Measurements from ENCODE around the gene KLHL6. TPM values are rescaled to one million over a fixed set of nuclear protein-coding genes. Genes with fewer than 3 reads are reported as not detected.
"Not testable (repeated sequence)": the region's sequence is repeated elsewhere in the genome, so short reads cannot be mapped to it uniquely, and the experiment has no call there.

Gene KLHL6
- total RNA-seq, 2 donors from 2014 or later: 16.9 to 19.3 TPM

DNA sequence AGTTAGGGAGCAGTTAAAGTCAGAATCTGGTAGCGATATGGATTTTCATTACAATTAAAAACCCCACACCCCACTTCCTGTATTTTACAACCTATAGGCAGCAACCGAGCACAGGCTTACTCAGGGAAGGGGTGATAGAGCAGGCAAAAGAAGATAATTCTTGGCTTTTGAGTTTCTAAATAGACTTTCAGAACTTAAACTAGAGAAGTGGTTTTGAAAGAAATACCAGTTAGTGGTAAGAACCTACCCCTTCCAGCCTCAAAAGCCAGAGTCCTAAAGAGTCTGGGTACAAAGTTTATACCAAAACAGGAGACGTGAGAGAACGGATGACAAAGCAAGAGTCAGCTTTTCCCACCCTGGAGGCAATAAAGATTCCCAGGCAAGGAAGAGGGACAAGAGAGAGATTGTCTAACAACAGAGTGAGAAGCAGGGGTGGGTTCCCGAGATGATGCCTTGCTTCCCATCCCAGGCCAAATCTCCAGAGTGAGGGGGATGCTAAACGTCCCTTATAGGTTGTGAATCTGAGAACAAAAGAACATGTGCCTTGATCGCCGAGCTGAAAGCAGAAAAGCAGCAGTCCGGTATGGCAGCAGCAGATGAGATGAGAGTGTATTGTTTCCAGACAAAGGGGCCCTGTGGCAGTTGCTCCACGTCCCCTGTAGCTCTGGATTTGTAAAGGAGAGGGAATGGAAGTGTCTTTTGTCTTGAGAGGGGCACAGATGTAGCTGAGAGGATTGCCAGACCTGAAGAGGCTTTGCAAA, 36.8 kb downstream of the KLHL6 start:
- H3K27me3 Mint-ChIP-seq: no peaks in the 10 kb centered on the region
- DNase-seq (ENCODE audit: low spot score) (no peak), ATAC-seq (peak in 1 of 2 donors; percentile 36)
- no peak overlapping the region for H3K4me3 Mint-ChIP-seq
- H3K9me3 Mint-ChIP-seq: no peaks in the 10 kb centered on the region
- peaks cover 46 to 53% of the 10 kb centered on the region in 2 donors for H3K4me1 Mint-ChIP-seq (ENCODE audit: low read depth in 2 of 2)
- H3K36me3 Mint-ChIP-seq: peaks cover 8% of the 10 kb centered on the region
- H3K27ac Mint-ChIP-seq: peak overlapping the region; percentile 39 to 65

DNA sequence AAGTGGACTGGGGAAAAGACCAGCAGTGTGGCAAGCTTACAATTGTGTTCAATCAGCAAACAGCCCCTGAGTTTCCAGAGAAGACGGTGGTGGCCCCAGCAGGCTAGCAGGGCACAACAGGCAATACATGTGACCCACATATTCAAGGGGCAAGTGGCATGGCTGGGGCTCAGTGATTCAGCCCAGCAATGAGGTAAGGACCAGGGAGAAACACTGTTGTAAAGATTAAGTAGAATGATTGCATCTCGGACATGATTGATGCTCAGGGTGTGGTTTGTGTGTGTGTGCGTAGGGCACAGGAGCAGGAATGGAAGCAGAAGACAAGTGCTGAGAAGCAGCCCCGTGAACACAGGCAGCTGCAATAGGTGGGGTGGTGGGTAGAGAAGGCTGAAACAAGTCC, 37.9 kb downstream of the KLHL6 start:
- no peak for DNase-seq (ENCODE audit: low spot score)
- H3K4me1 Mint-ChIP-seq (ENCODE audit: low read depth in 2 of 2): peaks cover 55 to 62% of the 10 kb centered on the region in 2 donors
- ATAC-seq: no peak
- H3K9me3 Mint-ChIP-seq: no peaks in the 10 kb centered on the region
- H3K4me3 Mint-ChIP-seq: no peak overlapping the region
- no peaks in the 10 kb centered on the region for H3K27me3 Mint-ChIP-seq
- peaks cover 8% of the 10 kb centered on the region for H3K36me3 Mint-ChIP-seq
- peak overlapping the region; percentile 39 to 65 for H3K27ac Mint-ChIP-seq

- H3K36me3 Mint-ChIP-seq: peaks cover 8% of the 10 kb centered on the region
- DNase-seq (ENCODE audit: low spot score) (no peak), ATAC-seq (peak; percentile 65 to 67)
- H3K4me3 Mint-ChIP-seq: no peak overlapping the region
- no peaks in the 10 kb centered on the region for H3K9me3 Mint-ChIP-seq
- peaks cover 62 to 68% of the 10 kb centered on the region in 2 donors for H3K4me1 Mint-ChIP-seq (ENCODE audit: low read depth in 2 of 2)
- H3K27me3 Mint-ChIP-seq: no peaks in the 10 kb centered on the region
- peak overlapping the region in 1 of 2 donors; percentile 85 for H3K27ac Mint-ChIP-seq
These were observed 39.3 kb downstream of the KLHL6 start for GRCh38 chr3:183515968-183516851.

- no peaks in the 10 kb centered on the region for H3K27me3 Mint-ChIP-seq
- DNase-seq (ENCODE audit: low spot score): no peak
These were observed 41.5 kb downstream of the KLHL6 start for GRCh38 chr3:183514021-183514420.

GRCh38 chr3:183513046-183513706, 42.3 kb downstream of the KLHL6 start:
- ATAC-seq (peak; percentile 89 to 92), DNase-seq (ENCODE audit: low spot score) (peak; percentile 76)
- peak overlapping the region; percentile 71 to 85 for H3K27ac Mint-ChIP-seq
- no peaks in the 10 kb centered on the region for H3K9me3 Mint-ChIP-seq
- H3K27me3 Mint-ChIP-seq: no peaks in the 10 kb centered on the region
- peaks cover 53 to 56% of the 10 kb centered on the region in 2 donors for H3K4me1 Mint-ChIP-seq (ENCODE audit: low read depth in 2 of 2)
- H3K4me3 Mint-ChIP-seq: peak overlapping the region; percentile 67
- peaks cover 4% of the 10 kb centered on the region for H3K36me3 Mint-ChIP-seq

More at GRCh38 chr3:183514021-183514420, 41.5 kb downstream of the KLHL6 start:
- Mint-ChIP-seq H3K36me3 (peaks cover 8% of the 10 kb centered on the region), H3K9me3 (no peaks in the 10 kb centered on the region), H3K27ac (peak overlapping the region; percentile 71 to 85), H3K4me3 (peak overlapping the region; percentile 67), H3K4me1 (ENCODE audit: low read depth in 2 of 2) (peaks cover 61 to 64% of the 10 kb centered on the region in 2 donors)
- ATAC-seq: no peak

GRCh38 chr3:183511286-183512131, 44.0 kb downstream of the KLHL6 start:
- H3K4me3 Mint-ChIP-seq: peak overlapping the region; percentile 20
- H3K9me3 Mint-ChIP-seq; H3K27me3 Mint-ChIP-seq; H3K36me3 Mint-ChIP-seq; ATAC-seq; DNase-seq (ENCODE audit: low spot score): not testable (repeated sequence)
- peak overlapping the region; percentile 50 to 85 for H3K27ac Mint-ChIP-seq
- H3K4me1 Mint-ChIP-seq (ENCODE audit: low read depth in 2 of 2): peaks cover 44 to 50% of the 10 kb centered on the region in 2 donors

GRCh38 chr3:183508821-183509220, 46.7 kb downstream of the KLHL6 start:
- Mint-ChIP-seq H3K4me1 (ENCODE audit: low read depth in 2 of 2) (peaks cover 21 to 25% of the 10 kb centered on the region in 2 donors), H3K4me3 (no peak overlapping the region), H3K9me3 (no peaks in the 10 kb centered on the region), H3K27ac (peak overlapping the region in 1 of 2 donors; percentile 3), H3K36me3 (peaks cover 5% of the 10 kb centered on the region), H3K27me3 (no peaks in the 10 kb centered on the region)
- ATAC-seq (no peak), DNase-seq (ENCODE audit: low spot score) (no peak)

- Mint-ChIP-seq H3K27ac (no peak overlapping the region), H3K9me3 (no peaks in the 10 kb centered on the region), H3K36me3 (peaks cover 5% of the 10 kb centered on the region), H3K4me1 (ENCODE audit: low read depth in 2 of 2) (peaks cover 11 to 15% of the 10 kb centered on the region in 2 donors), H3K27me3 (no peaks in the 10 kb centered on the region), H3K4me3 (no peak overlapping the region)
- DNase-seq (ENCODE audit: low spot score) (no peak), ATAC-seq (no peak)
These were observed 48.0 kb downstream of the KLHL6 start for GRCh38 chr3:183507551-183507950.

- Mint-ChIP-seq H3K27ac (peak overlapping the region in 1 of 2 donors; percentile 11), H3K36me3 (peaks cover 5% of the 10 kb centered on the region), H3K27me3 (no peaks in the 10 kb centered on the region), H3K9me3 (no peaks in the 10 kb centered on the region), H3K4me3 (no peak overlapping the region), H3K4me1 (ENCODE audit: low read depth in 2 of 2) (peaks cover 7 to 13% of the 10 kb centered on the region in 2 donors)
- DNase-seq (ENCODE audit: low spot score): no peak
- ATAC-seq: no peak
These were observed 48.7 kb downstream of the KLHL6 start for GRCh38 chr3:183506674-183507320.

DNA sequence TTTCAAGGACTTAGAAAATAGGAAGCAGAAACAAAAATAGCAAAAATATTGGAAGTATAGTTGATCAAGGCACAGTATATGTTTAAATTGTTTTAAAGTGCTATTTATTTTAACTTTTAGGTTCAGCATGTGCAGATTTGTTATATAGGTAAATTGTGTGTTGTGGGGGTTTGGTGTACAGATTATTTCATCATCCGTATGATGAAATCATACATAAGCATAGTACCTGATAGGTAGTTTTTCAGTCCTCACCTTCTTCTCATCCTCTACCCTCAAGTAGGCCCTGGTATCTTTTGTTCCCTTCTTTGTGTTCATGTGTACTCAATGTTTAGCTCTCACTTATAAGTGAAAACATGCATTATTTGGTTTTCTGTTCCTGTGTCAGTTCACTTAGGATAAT, 50.9 kb downstream of the KLHL6 start:
- Mint-ChIP-seq H3K27me3 (no peaks in the 10 kb centered on the region), H3K9me3 (no peaks in the 10 kb centered on the region), H3K27ac (peak overlapping the region in 1 of 2 donors; percentile 13), H3K36me3 (peaks cover 5% of the 10 kb centered on the region), H3K4me3 (no peak overlapping the region), H3K4me1 (ENCODE audit: low read depth in 2 of 2) (peaks cover 4 to 14% of the 10 kb centered on the region in 2 donors)
- no peak for ATAC-seq
- DNase-seq (ENCODE audit: low spot score): no peak

DNA sequence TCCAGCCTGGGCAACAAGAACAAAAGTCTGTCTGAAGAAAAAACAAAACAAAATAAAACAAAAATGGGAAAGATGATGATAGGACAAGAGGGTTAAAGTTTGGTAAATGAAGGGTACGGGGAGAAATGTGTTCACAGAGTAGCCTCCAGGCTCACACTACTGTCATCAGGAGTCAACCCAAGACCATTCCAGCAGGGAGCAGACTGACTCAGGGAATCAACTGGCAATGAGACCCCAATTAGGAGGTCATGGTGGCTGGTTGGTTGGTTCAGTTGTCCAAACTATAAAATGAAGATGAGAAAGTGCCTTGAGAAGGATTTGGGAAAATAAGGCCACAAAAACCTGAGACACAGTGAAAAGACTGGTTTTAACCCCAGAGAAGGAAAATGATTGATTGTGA, 51.8 kb downstream of the KLHL6 start:
- H3K9me3 Mint-ChIP-seq: no peaks in the 10 kb centered on the region
- DNase-seq (ENCODE audit: low spot score) (no peak), ATAC-seq (no peak)
- peaks cover 4 to 14% of the 10 kb centered on the region in 2 donors for H3K4me1 Mint-ChIP-seq (ENCODE audit: low read depth in 2 of 2)
- peaks cover 5% of the 10 kb centered on the region for H3K36me3 Mint-ChIP-seq
- H3K27ac Mint-ChIP-seq: peak overlapping the region in 1 of 2 donors; percentile 13
- H3K27me3 Mint-ChIP-seq: no peaks in the 10 kb centered on the region
- H3K4me3 Mint-ChIP-seq: no peak overlapping the region
